H1 (cell line): ENCODE results near the gene ARMC6. TPM values are rescaled to one million over a fixed set of nuclear protein-coding genes. Genes with fewer than 3 reads are reported as not detected.

Experiments
- CTCF ChIA-PET: fragments of 300-600 bp; sonication (Branson Sonifier 250); formaldehyde crosslinking; loops from one replicate; lab custom pipeline; 2021; ENCODE audit not compliant: partially characterized antibody; lab: Charles Lee
- POLR2A ChIA-PET: fragments of 300-600 bp; sonication (Branson Sonifier 250); formaldehyde crosslinking; loops from one replicate; lab custom pipeline; 2021; ENCODE audit warnings: inconsistent platforms; ENCODE audit not compliant: partially characterized antibody; lab: Charles Lee
- DNase-seq, 2 experiments: peaks; one replicate each; pipeline versions ENCODE4 v3.0.0 to v3.0.0-alpha.2; 2010 to 2022; ENCODE audit warnings: low spot score in 2 of 2, low read depth in 1 of 2, mixed read lengths in 1 of 2
- FAIRE-seq: peaks from 2 replicates; lab custom pipeline; 2011; peaks lifted over from hg19 to GRCh38; lab: Jason Lieb, UNC
- H2AFZ ChIP-seq: 2 replicates; pipeline ENCODE4 v1.8.1; 2012; ENCODE audit warnings: low read length, inconsistent platforms
- H2AK5ac ChIP-seq: 2 replicates; pipeline ENCODE4 v1.6.1; 2013; ENCODE audit warnings: low read depth, low read length
- H2BK120ac ChIP-seq: replicated peaks from 2 replicates; pipeline ENCODE3; 2013; ENCODE audit warnings: low read depth, low read length, inconsistent platforms
- H2BK12ac ChIP-seq: 2 replicates; pipeline ENCODE4 v1.6.1; 2013; ENCODE audit warnings: low read depth, low read length
- H2BK15ac ChIP-seq: 2 replicates; pipeline ENCODE4 v1.6.1; 2013; ENCODE audit warnings: low read length
- H2BK20ac ChIP-seq: 2 replicates; pipeline ENCODE4 v1.6.1; 2013; ENCODE audit warnings: low read length
- H2BK5ac ChIP-seq: 2 replicates; pipeline ENCODE4 v1.6.1; 2013; ENCODE audit warnings: low read depth, low read length
- H3K14ac ChIP-seq: 2 replicates; pipeline ENCODE4 v1.6.1; 2013; ENCODE audit warnings: inconsistent platforms; ENCODE audit not compliant: insufficient read length
- H3K18ac ChIP-seq: 2 replicates; pipeline ENCODE4 v1.6.1; 2013; ENCODE audit warnings: low read length; ENCODE audit errors: extremely low read depth
- H3K23ac ChIP-seq: 2 replicates; pipeline ENCODE4 v1.6.1; 2013; ENCODE audit warnings: inconsistent platforms; ENCODE audit not compliant: insufficient read length
- H3K23me2 ChIP-seq: 2 replicates; pipeline ENCODE4 v1.6.1; 2013; ENCODE audit warnings: low read depth, low read length
- H3K27ac ChIP-seq: 2 replicates; pipeline ENCODE4 v1.6.1; 2011; ENCODE audit warnings: low read depth, low read length, inconsistent platforms
- H3K27me3 ChIP-seq, 4 experiments: replicated peaks in 1 of 4; 1 replicate in 1 of 4; 2 replicates in 3 of 4; pipeline versions ENCODE4 v1.6.1 to v1.8.1; 2011 to 2013; ENCODE audit warnings: low read length in 3 of 4, mild to moderate bottlenecking in 3 of 4, inconsistent platforms in 2 of 4, mixed read lengths in 2 of 4, moderate library complexity in 1 of 4; ENCODE audit not compliant: control insufficient read depth in 3 of 4, insufficient read depth in 3 of 4; ENCODE audit errors: extremely low read depth in 1 of 4
- H3K36me3 ChIP-seq, 4 experiments: 2 replicates each; pipeline versions ENCODE4 v1.6.1 to v1.8.1; 2011 to 2013; ENCODE audit warnings: mild to moderate bottlenecking in 4 of 4, low read length in 3 of 4, moderate library complexity in 2 of 4, control low read depth in 1 of 4, inconsistent platforms in 1 of 4; ENCODE audit not compliant: insufficient read depth in 4 of 4, control insufficient read depth in 2 of 4
- H3K4ac ChIP-seq: replicated peaks from 2 replicates; pipeline ENCODE3; 2013; ENCODE audit warnings: low read length, low read depth, mixed read lengths, inconsistent platforms; ENCODE audit not compliant: insufficient read length
- H3K4me1 ChIP-seq, 4 experiments: replicated peaks in 1 of 4; 1 replicate in 1 of 4; 2 replicates in 3 of 4; pipeline versions ENCODE4 v1.6.1 to v1.8.1; 2011 to 2013; ENCODE audit warnings: low read length in 3 of 4, inconsistent platforms in 2 of 4, mixed read lengths in 1 of 4; ENCODE audit not compliant: insufficient read depth in 4 of 4, control insufficient read depth in 3 of 4
- H3K4me2 ChIP-seq, 2 experiments: 2 replicates each; pipeline versions ENCODE4 v1.6.1 to v1.8.1; 2011 to 2013; ENCODE audit warnings: low read depth in 2 of 2, low read length in 2 of 2, control low read depth in 1 of 2, inconsistent platforms in 1 of 2, mild to moderate bottlenecking in 1 of 2; ENCODE audit not compliant: insufficient read depth in 1 of 2
- H3K4me3 ChIP-seq, 4 experiments: fragments of 200-600, 300-600 bp in 1 of 4; sonication (generic), shearing (Covaris generic), sonication (Bioruptor Twin) in 1 of 4; 2 replicates each; pipeline versions ENCODE4 v1.5.1 to v1.8.1; 2011 to 2016; ENCODE audit warnings: low read length in 4 of 4, low read depth in 3 of 4, control low read depth in 2 of 4, inconsistent platforms in 2 of 4, mild to moderate bottlenecking in 2 of 4, mixed read lengths in 1 of 4, moderate library complexity in 1 of 4; ENCODE audit not compliant: insufficient read depth in 2 of 4; ENCODE audit errors: extremely low read depth in 1 of 4
- H3K56ac ChIP-seq: replicated peaks from 2 replicates; pipeline ENCODE3; 2013; ENCODE audit warnings: low read depth, mild to moderate bottlenecking, mixed read lengths, low read length, inconsistent platforms; ENCODE audit not compliant: insufficient read length
- H3K79me1 ChIP-seq: 2 replicates; pipeline ENCODE4 v1.6.1; 2013; ENCODE audit warnings: low read depth, low read length, control low read depth
- H3K79me2 ChIP-seq, 2 experiments: 2 replicates each; pipeline versions ENCODE4 v1.6.1 to v1.8.1; 2012 to 2013; ENCODE audit warnings: low read length in 2 of 2, mild to moderate bottlenecking in 2 of 2, inconsistent platforms in 1 of 2; ENCODE audit not compliant: insufficient read depth in 2 of 2, control insufficient read depth in 1 of 2
- H3K9ac ChIP-seq, 4 experiments: replicated peaks in 1 of 4; 1 replicate in 1 of 4; 2 replicates in 3 of 4; pipeline versions ENCODE4 v1.6.1 to v1.8.1; 2011 to 2013; ENCODE audit warnings: low read depth in 3 of 4, low read length in 3 of 4, control low read depth in 2 of 4, mild to moderate bottlenecking in 2 of 4, moderate library complexity in 2 of 4, inconsistent platforms in 1 of 4; ENCODE audit errors: extremely low read depth in 1 of 4
- H3K9me3 ChIP-seq, 2 experiments: 2 replicates each; pipeline versions ENCODE4 v1.6.1 to v1.8.1; 2012 to 2013; ENCODE audit warnings: mild to moderate bottlenecking in 2 of 2, moderate library complexity in 2 of 2, control low read depth in 1 of 2, inconsistent platforms in 1 of 2, low read depth in 1 of 2, low read length in 1 of 2, mixed read lengths in 1 of 2; ENCODE audit not compliant: insufficient read depth in 2 of 2
- H4K20me1 ChIP-seq, 2 experiments: replicated peaks in 1 of 2; 2 replicates each; pipeline versions ENCODE3 to v1.8.1; 2011 to 2013; ENCODE audit warnings: inconsistent platforms in 2 of 2, low read length in 2 of 2, mild to moderate bottlenecking in 1 of 2; ENCODE audit not compliant: insufficient read depth in 2 of 2, control insufficient read depth in 1 of 2
- H4K5ac ChIP-seq: 2 replicates; pipeline ENCODE4 v1.6.1; 2013; ENCODE audit warnings: low read length, low read depth, mixed read lengths, inconsistent platforms; ENCODE audit not compliant: insufficient read length
- H4K8ac ChIP-seq: 2 replicates; pipeline ENCODE4 v1.8.0; 2013; ENCODE audit warnings: mild to moderate bottlenecking, moderate library complexity, low read length, inconsistent platforms; ENCODE audit not compliant: insufficient read depth; ENCODE audit errors: extremely low read depth
- H4K91ac ChIP-seq: replicated peaks from 2 replicates; pipeline ENCODE3; 2013; ENCODE audit warnings: low read length, mixed read lengths, inconsistent platforms; ENCODE audit not compliant: insufficient read length
- CEBPB ChIP-seq: IDR thresholded peaks from 2 replicates; pipeline ENCODE4 v1.6.1; 2012; ENCODE audit warnings: low read depth, low read length
- CHD2 ChIP-seq: IDR thresholded peaks from 2 replicates; pipeline ENCODE4 v1.6.1; 2012; ENCODE audit warnings: low read length, improper control_type of control experiment
- GABPA ChIP-seq: IDR thresholded peaks from 2 replicates; pipeline ENCODE4 v1.6.1; 2011; ENCODE audit warnings: mild to moderate bottlenecking, low read length, moderate library complexity, borderline replicate concordance; ENCODE audit not compliant: insufficient read depth
- NANOG ChIP-seq: IDR thresholded peaks from 2 replicates; pipeline ENCODE4 v1.6.1; 2011; ENCODE audit warnings: low read length, low read depth, mild to moderate bottlenecking, inconsistent platforms; ENCODE audit not compliant: insufficient read depth, poor library complexity, severe bottlenecking
- NRF1 ChIP-seq: IDR thresholded peaks from 2 replicates; pipeline ENCODE4 v1.6.1; 2011; ENCODE audit warnings: mild to moderate bottlenecking, low read depth, low read length, improper control_type of control experiment
- SP4 ChIP-seq: IDR thresholded peaks from 2 replicates; pipeline ENCODE4 v1.6.1; 2012; ENCODE audit warnings: low read length, inconsistent platforms
- SUZ12 ChIP-seq: fragments of 200-600 bp; sonication (generic); IDR thresholded peaks from 2 replicates; pipeline ENCODE4 v1.6.1; 2012; ENCODE audit warnings: mild to moderate bottlenecking, inconsistent platforms, low read length, moderate library complexity, mixed read lengths
- TCF12 ChIP-seq: IDR thresholded peaks from 2 replicates; pipeline ENCODE4 v1.6.1; 2011; ENCODE audit warnings: low read depth, mild to moderate bottlenecking, low read length
- WGBS, 2 experiments: shearing (Covaris generic) in 1 of 2; methylation state at CpG; one replicate each; pipeline versions ENCODE4 v1.1.6 to v1.1.7; 2013 to 2015; ENCODE audit warnings: low lambda C conversion rate in 2 of 2, mixed read lengths in 2 of 2, inconsistent platforms in 1 of 2, low coverage in 1 of 2, missing lambda C conversion rate in 1 of 2; ENCODE audit not compliant: insufficient replicate concordance in 2 of 2, insufficient coverage in 1 of 2, insufficient read length in 1 of 2; ENCODE audit errors: extremely low coverage in 1 of 2, missing lambda C conversion rate in 1 of 2; 5-methylcytosine and 5-hydroxymethylcytosine counted together
- polyA plus RNA-seq, 7 experiments: library from polyadenylated mRNA; depleted of rRNA in 3 of 7; stranded (reverse) in 5 of 7; unstranded in 2 of 7; fragments of >200 nt in 5 of 7; fragments of 200-250 nt in 2 of 7; gene quantifications; 1 replicate in 5 of 7; 2 replicates in 1 of 7; 4 replicates in 1 of 7; pipeline versions ENCODE4 v1.2.1 to v1.2.3, GENCODE V29; 2011 to 2013; ENCODE audit warnings: missing spikeins in 2 of 7, mixed read lengths in 2 of 7
- total RNA-seq: library from RNA; stranded (reverse); fragmentation: NEBNext Ultra II Directional; extraction: Animal tissue kit (Norgen Biotek cat#: 25700); gene quantifications from 2 replicates; pipeline ENCODE4 v1.2.1, GENCODE V29; 2021
- TF ChIP-seq, protein P1 (sequence below): IDR thresholded peaks from 2 replicates; pipeline ENCODE4 v1.6.1; 2011; ENCODE audit warnings: low read depth, mild to moderate bottlenecking, low read length; ENCODE audit not compliant: insufficient read depth
- TF ChIP-seq, protein P2 (sequence below): IDR thresholded peaks from 2 replicates; pipeline ENCODE4 v1.6.1; 2012; ENCODE audit warnings: inconsistent platforms
- TF ChIP-seq, protein P3 (sequence below): IDR thresholded peaks from 2 replicates; pipeline ENCODE4 v1.6.1; 2011; ENCODE audit warnings: low read length, improper control_type of control experiment

ARMC6 gene
- total and polyA plus RNA-seq, 2 of the 8 experiments (the other 6 are each of a cell fraction or from before 2014, with no cell fraction given): 67.1 to 68.3 TPM

DNA sequence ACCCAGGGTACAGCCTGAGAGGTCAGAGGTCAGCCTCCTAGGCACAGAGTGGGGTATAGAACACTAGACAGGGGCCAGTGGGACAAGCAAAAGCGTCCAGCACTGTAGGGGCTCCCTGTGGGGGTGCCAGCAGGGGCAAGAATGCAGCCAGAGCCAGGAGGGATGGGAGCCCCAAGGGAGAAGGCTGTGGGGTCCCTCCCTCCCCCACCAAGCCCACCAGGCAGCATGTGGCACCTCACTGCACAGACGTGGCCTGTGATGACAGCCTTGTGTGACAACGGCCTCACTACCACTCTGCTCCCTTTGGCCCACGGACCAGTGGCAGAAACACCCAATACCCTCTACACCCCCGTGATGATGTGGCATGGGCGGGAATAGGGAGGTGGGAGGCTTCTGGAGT lies 10.1 kb downstream of the ARMC6 start:
- Histone ChIP-seq H3K4me1 (no peaks in the 10 kb centered on the region), H4K8ac (no peak overlapping the region), H3K9ac (no peak overlapping the region), H2BK15ac (no peak overlapping the region), H2BK5ac (no peak overlapping the region), H3K18ac (no peak overlapping the region), H3K27ac (no peak overlapping the region), H3K36me3 (peaks cover 11 to 39% (median 22%) of the 10 kb centered on the region in 4 experiments), H4K5ac (no peak overlapping the region), H2BK20ac (no peak overlapping the region), H3K79me1 (peaks cover 17% of the 10 kb centered on the region), H2BK120ac (no peak overlapping the region), H3K14ac (no peak overlapping the region), H3K4me3 (no peak overlapping the region), H3K23me2 (no peaks in the 10 kb centered on the region), H3K56ac (no peak overlapping the region), H3K27me3 (no peaks in the 10 kb centered on the region; a peak in 1 of 7 replicates), H3K4ac (no peak overlapping the region), H3K79me2 (peaks cover 5 to 28% of the 10 kb centered on the region in 2 experiments; a peak in 3 of 4 replicates), H3K4me2 (no peak overlapping the region), H3K23ac (no peak overlapping the region), H3K9me3 (no peaks in the 10 kb centered on the region), H4K91ac (no peak overlapping the region), H2BK12ac (no peak overlapping the region), H4K20me1 (peaks cover 3 to 13% of the 10 kb centered on the region in 2 experiments), H2AK5ac (no peak overlapping the region), H2AFZ (no peak overlapping the region)
- ChIA-PET CTCF (interaction anchor here (0.6 to 1.4 kb wide), 3 partner anchors 9 to 51 kb away, joined by 3 read pairs; no protein-coding TSS in a partner anchor), POLR2A (interaction anchor here (2.2 kb wide), 1 partner anchor 10 kb away, joined by 4 read pairs; no protein-coding TSS in a partner anchor)
- FAIRE-seq (no peak), DNase-seq (no peak)
- 87% methylated on average over 5 of the region's 6 CpGs; no CpG with 5 or more reads in 1 of the 2 experiments for WGBS, 2 experiments
- TF ChIP-seq NANOG (no peak), CEBPB (no peak), GABPA (no peak), SUZ12 (no peak), SP4 (no peak), NRF1 (no peak), TCF12 (no peak), CHD2 (no peak)
- TF ChIP-seq, protein P1, sequence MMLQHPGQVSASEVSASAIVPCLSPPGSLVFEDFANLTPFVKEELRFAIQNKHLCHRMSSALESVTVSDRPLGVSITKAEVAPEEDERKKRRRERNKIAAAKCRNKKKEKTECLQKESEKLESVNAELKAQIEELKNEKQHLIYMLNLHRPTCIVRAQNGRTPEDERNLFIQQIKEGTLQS: no peak
- TF ChIP-seq, protein P2, sequence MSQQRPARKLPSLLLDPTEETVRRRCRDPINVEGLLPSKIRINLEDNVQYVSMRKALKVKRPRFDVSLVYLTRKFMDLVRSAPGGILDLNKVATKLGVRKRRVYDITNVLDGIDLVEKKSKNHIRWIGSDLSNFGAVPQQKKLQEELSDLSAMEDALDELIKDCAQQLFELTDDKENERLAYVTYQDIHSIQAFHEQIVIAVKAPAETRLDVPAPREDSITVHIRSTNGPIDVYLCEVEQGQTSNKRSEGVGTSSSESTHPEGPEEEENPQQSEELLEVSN: no peak
- TF ChIP-seq, protein P3, sequence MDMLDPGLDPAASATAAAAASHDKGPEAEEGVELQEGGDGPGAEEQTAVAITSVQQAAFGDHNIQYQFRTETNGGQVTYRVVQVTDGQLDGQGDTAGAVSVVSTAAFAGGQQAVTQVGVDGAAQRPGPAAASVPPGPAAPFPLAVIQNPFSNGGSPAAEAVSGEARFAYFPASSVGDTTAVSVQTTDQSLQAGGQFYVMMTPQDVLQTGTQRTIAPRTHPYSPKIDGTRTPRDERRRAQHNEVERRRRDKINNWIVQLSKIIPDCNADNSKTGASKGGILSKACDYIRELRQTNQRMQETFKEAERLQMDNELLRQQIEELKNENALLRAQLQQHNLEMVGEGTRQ: no peak
